Astrocyte (in vitro differentiated cells and primary cell): ENCODE results near the gene CCT5.

ENCODE experiments used
- EZH2 ChIP-seq: IDR thresholded peaks from 2 replicates; pipeline ENCODE4 v1.6.1; 2012; ENCODE audit warnings: mild to moderate bottlenecking, low read length, inconsistent platforms; ENCODE audit not compliant: insufficient read depth
- TF ChIP-seq, protein P1 (sequence below): IDR thresholded peaks from 2 replicates; pipeline ENCODE4 v1.5.1; 2011; ENCODE audit warnings: low read depth, mild to moderate bottlenecking, inconsistent platforms, low read length, moderate library complexity; ENCODE audit not compliant: insufficient read depth

- TF ChIP-seq, protein P1, sequence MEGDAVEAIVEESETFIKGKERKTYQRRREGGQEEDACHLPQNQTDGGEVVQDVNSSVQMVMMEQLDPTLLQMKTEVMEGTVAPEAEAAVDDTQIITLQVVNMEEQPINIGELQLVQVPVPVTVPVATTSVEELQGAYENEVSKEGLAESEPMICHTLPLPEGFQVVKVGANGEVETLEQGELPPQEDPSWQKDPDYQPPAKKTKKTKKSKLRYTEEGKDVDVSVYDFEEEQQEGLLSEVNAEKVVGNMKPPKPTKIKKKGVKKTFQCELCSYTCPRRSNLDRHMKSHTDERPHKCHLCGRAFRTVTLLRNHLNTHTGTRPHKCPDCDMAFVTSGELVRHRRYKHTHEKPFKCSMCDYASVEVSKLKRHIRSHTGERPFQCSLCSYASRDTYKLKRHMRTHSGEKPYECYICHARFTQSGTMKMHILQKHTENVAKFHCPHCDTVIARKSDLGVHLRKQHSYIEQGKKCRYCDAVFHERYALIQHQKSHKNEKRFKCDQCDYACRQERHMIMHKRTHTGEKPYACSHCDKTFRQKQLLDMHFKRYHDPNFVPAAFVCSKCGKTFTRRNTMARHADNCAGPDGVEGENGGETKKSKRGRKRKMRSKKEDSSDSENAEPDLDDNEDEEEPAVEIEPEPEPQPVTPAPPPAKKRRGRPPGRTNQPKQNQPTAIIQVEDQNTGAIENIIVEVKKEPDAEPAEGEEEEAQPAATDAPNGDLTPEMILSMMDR = no peak
- no peak for TF ChIP-seq EZH2
Observed at GRCh38 chr5:10265245-10266109, 15.4 kb downstream of the CCT5 start.
